HG03045 (cell line): ENCODE measurements around the gene LDHA.

Source experiments
- ATAC-seq: cut with Tn5 transposase; IDR thresholded peaks from one replicate; pipeline ENCODE4 v1.9.1; 2021; ENCODE audit warnings: mild to moderate bottlenecking, moderate library complexity; ENCODE audit not compliant: unreplicated experiment

Gene LDHA

DNA sequence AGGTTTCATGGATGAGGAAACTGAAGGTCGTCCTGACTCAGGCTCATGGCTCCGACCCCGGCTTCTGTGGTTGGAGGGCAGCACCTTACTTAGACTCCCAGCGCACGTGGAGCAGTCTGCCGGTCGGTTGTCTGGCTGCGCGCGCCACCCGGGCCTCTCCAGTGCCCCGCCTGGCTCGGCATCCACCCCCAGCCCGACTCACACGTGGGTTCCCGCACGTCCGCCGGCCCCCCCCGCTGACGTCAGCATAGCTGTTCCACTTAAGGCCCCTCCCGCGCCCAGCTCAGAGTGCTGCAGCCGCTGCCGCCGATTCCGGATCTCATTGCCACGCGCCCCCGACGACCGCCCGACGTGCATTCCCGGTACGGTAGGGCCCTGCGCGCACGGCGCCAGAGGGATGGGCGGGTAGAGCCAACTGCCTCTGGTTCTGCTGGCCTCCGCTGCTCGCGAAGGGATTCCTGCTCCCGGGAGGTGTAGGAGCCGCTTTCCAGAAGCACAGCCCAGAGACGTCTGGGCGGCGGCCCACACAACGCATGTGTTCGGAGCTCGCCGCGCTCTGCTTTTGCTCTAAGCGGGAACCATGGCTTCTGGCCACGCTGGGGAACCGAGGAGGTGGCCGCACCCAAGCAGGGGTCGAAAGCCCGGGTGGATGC lies at the start of gene LDHA:
Gene LDHA, plus strand, starts transcription at position 289 of the 653 bp plus-strand sequence. CDS start 2,280 bp downstream, outside the sequence.
- peak; percentile 70 for ATAC-seq

DNA sequence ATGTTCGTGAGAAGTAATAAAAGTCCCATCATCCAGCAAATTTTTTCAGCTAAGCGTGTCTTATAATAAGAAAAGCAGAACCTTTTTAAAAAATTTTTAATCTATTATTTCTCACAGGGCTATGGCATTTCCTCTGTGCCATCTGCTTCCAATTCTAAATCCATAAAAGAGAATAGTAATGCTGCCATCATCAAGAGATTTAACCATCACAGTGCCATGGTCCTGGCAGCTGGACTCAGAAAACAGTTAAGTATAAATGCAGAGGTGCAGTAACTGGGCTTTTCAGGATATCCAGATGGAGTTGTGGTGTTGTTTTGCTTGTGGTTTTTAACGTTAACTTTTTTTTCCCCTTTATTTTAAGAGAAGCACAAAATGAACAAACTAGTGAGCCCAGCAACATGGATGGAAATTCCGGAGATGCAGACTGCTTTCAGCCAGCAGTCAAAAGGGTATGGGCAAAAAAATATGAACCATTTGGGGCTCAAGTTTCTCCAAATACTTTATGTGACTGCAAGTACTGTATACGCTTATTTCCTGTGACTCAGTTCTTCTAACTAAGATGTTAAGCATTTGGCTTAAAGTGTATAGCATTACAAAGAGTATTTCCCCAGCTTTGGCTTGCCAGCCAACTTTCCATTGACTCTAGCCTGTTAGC lies 46.8 kb upstream of the LDHA start:
- ATAC-seq = no peak

DNA sequence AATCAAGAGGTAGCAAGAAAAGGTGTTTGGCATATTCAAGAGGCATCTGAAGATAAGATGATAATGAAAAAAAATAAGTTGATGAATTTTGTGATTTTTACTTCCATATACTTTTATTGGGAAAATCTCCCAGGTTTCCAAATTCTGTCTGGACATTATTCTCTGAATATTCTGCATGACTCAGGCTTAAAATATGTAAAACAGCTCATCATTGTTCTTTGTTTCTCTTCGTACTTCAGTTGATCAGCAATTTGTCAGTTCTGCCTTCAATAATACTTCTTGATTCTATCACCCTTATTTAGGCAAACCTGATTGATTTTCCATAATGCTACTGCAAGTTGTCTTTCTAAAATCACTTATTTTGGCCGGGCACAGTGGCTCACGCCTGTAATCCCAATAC lies 41.8 kb upstream of the LDHA start:
- ATAC-seq = no peak

DNA sequence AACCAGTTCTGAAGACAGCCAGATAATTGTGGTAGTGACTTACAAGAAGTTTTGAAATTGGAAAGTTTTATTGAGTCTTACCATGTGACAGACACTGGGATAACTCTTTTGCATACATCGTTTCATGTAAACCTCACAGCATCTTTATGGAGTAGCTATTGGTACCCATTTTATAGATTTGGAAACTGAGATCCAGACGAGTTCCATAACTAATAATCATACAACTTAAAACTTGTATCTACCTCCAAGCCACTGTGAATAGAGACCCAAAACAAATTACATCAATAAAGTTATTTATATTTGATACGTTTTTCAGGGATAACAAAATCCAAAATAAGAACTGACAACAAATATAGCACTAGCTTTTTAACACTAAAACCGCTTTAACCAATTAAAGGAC lies 35.7 kb upstream of the LDHA start:
- no peak for ATAC-seq

DNA sequence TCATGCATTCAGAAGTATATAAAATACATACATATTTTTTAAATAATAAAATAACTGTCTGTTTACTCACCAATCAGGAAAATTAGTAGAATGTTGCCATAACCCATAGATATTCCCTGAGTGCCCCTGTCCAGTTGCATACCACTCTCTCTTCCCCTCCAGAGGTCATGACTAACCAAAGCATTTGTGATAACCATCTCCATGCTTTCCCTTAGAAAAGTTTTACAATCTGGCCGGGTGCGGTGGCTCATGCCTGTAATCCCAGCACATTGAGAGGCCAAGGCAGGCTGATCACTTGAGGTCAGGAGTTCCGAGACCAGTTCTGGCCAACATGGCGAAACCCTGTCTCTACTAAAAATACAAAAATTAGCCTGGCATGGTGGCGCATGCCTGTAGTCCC lies 33.2 kb upstream of the LDHA start:
- ATAC-seq = no peak

DNA sequence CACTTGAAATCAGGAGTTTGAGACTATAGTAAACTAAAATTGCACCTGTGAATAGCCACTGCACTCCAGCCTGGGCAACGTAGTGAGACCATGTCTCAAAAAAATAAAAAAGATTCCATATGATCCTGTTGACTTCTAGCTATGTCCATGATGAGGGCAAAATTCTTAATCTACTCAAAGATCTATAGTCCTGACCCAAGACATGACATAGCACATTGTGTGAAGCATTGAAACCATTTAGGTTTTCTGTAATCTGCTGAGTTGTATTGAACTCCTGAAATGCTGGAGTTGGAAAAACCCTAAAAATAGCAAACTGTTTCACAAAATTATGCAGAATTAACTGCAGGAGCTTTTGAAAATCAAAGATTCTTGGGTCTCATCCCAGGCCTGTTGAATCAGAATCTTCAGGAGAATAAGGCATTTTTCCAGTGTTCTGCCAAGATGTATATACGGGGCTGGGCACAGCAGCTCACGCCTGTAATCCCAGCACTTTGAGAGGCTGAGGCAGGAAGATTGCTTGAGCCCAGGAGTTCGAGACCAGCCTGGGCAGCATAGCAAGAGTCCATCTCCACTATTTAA lies 29.8 kb upstream of the LDHA start:
- ATAC-seq = no peak

DNA sequence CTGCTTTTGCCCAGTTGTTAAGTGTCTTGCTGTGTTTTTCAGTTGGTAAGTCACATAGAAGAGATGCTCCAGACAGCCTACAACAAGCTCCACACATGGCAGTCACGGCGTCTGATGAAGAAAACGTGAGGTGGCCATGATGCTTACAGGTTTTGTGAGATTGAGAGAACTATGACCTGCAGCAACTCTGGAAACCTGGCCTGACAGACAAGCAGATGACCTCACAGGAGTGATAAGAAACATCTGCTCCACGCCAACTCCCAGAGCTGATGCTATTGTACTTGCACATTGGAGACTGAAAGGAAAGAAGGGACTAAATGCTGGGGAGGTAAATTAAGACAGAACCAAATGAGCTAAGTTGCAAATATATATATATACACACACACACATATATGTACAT lies 28.6 kb upstream of the LDHA start:
- ATAC-seq = no peak

DNA sequence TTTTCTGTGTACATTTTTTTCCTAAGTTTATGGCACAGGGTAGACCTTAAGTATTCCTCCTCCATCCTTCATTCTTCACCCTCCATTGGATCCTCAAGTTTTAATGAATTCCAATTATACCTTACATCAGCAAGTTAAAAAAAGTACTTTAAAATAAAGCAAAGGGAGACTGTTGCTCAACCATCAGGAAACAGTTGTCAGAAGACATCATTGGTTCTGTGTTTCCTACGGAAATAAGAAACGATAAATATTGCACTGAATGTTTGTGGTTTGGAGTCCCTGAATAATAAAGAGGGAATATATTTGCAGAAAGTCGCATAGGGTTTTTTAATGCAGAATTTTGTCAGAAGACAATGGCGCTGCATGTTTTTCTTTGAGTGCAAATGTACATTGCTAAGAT lies 28.1 kb upstream of the LDHA start:
- no peak for ATAC-seq

DNA sequence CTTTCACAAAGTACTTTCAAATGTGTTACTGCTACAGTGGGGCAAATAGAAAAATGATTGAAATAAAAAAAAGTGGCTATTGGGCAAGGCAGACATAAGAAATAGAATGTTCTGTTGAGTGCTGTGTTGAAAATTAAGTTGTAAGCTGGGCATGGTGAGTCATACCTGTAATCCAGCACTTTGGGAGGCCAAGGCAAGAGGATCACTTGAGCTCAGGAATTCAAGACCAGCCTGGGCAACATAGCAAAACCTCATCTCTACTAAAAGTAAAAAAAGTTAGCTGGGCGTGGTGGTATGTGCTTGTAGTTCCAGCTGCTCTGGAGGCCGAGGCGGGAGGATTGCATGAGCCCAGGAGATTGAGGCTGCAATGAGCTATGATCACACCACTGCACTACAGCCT lies 26.9 kb upstream of the LDHA start:
- no peak for ATAC-seq

DNA sequence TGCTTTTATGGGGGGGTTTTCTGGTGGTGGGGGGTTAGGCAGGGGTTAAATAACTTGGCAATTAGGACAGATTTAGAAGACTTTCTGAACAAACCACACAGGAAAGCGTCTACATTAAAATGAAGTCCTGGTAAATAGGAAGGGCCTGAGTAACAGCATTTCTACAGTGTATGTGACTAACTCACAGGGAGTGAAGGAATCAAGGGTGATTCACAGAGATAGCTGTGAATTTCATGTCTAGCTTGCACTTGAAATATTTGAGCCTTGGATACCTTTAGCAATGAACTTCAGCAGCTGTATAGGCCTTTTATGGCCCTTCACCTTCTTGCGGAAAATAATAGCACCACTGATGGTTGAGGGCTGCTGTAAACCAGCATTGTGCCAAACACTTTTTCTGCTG lies 26.1 kb upstream of the LDHA start:
- ATAC-seq = no peak

DNA sequence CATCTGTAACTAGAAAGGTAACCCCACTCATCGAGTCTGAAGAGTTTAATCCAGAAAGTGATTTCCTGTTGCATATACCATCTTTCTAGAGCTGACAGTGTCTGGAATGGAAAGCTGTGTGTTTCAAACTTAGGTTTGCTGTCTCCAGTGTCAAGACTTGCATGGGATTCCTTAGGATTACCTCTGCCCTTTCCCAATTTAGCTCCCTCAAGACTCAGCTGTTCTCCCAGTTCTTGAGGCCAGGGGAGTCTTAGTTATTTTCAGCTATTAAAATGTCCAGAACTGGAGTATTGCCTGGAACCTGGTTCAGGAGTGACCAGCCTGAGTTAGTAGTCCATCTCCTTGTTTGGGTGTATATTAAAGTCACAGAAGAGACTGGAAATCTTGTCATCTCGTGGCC lies 25.0 kb upstream of the LDHA start:
- no peak for ATAC-seq

DNA sequence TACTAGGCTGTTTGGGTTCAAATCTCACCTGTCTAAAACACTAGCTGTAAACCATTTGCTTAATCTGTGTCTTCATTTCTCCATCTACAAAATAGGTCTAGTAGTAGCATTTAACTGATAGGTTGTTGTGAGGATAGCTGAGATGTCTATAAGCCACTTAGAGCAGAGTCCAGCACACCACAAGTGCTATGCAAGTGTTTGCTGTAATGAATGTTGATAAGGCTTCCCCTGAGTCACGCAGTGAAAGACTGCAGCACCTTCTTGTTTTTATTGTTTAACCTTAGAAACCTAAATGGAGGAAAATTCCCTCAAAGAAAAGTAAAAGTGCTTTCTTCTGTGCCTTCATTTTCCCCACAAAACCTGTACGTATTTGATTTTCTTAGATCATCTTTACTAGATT lies 23.1 kb upstream of the LDHA start:
- ATAC-seq = no peak

DNA sequence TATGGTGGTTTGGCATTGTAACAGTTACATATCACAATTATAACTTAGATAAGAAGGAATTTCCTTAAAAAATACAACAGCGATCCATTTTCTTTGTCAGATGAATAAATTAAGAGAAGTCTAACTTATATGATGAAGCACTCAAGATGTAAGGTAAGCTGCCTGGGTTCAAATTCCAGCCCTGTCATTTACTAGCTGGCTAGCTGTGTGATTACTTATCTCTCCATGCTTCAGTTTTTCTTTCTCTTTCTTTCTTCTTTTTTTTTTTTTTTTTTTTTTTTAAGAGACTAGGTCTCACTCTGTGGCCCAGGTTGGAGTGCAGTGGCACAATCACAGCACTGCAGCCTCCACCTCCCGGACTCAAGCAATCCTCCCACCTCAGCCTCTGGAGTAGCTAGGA lies 22.2 kb upstream of the LDHA start:
- ATAC-seq = no peak

DNA sequence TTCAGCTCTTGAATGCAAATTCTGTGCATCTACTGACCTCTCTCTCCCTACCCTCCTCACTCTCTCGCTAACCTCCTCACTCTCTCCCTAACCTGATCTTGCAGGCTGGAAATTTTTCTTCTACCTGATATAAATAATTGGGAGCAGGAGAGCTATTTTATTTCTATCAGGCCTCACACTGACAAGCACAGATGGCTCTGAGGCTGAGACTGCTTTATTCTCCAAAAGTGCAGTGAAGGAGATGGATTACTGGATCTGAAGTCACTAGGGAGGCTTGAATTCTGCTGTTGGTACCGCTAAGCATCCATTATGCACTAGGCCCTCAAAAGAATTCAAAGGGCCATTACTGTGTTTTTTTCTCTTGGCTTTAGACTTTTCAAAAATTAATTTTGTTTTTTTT lies 19.4 kb upstream of the LDHA start:
- ATAC-seq = no peak

DNA sequence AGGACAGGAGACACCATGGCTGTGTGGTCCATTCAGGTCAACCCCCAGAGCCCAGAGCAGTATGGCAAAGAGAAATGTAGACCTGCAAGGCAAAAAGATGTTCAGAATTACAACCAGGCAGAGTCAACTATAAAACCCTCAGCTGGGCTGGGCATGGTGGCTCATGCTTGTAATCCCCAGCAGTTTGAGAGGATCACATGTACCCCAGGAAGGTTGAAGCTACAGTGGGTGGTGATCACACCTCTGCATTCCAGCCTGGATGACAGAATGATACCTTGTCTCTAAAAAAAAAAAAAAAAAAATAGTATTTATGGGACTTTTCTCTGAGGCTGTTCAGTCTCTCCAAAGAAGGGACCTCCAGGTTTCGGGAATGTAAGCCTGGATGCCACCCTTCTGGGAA lies 18.4 kb upstream of the LDHA start:
- ATAC-seq = no peak

DNA sequence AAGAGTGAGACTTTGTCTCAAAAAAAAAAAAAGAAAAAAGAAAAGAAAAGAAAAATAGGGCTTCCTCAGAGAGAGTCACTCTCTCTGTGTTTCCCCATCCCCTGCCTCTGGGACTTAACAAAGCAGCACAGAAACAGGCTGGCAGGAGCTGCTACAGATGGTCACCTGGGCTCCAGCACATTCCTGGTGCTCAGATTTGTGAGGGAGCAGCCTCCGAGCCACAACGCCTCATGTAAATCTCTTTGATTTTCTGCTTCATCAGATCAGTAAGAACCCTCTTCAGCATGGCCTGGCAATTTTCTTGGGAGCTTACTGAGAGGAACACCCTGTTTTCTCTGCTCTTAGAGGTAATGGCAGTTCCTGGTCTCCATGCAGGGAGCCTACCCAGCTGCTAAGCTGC lies 15.2 kb upstream of the LDHA start:
- ATAC-seq = no peak

DNA sequence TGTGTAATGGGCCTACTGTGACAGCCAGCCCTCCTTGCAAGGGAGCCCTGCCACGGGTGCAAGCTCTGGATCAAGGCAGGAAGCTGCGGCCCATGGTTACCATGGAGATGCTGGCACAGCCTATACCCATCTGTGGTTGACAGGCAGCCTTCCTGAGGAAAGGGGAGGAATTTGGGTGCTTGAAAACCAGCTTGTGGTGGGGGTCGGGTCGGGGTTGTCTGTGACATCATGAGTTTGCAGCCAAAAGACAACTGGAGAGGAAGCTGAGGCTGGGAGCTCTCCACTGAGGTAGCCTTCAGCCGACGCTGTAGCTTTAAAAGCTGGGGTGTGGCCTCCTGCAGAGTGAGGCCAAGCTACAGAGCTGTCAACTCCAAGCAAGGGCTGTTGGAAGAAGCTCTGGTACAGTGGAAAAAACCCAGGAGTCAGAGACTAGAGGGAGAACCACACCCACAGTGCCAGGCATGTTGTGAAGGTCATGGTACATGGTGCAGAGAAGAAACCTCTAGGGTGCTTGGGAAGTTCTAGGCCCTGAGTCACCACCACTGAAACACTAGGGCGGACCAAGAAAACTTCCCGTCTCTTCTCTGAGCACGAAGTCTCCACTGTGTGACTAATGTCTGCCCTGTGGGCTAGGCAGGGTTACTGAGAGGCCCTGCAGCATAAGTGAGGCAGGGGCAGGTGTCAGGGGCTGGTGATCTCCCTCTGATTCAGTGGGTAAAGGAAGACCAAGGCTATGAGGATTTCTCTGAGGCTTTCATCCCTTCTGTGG lies 10.8 kb upstream of the LDHA start:
- ATAC-seq = peak; percentile 93

DNA sequence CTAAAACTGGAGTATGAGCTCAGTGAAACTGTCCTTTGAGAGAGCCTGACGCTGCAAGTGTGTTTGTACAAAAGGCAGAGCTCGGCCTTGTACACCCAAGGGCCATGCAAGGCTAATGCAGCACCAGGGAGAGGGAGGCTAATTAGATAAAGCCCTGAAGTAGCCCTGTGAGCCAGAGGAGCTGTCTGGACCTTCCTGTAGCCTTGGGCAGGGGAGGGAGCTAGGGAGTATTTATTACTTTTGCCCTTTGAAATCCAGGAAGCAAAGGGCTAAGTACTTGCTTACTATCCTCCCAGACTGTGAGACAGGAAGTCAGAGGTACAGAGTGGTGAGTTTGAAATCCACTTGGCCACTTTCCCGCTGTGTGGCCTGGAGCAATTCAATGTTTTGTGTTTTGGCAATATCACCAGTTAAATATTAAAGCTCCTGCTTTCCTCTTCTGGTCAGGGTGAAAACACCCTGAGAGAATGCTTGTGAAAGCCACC lies 10.2 kb upstream of the LDHA start:
- ATAC-seq = peak; percentile 30

DNA sequence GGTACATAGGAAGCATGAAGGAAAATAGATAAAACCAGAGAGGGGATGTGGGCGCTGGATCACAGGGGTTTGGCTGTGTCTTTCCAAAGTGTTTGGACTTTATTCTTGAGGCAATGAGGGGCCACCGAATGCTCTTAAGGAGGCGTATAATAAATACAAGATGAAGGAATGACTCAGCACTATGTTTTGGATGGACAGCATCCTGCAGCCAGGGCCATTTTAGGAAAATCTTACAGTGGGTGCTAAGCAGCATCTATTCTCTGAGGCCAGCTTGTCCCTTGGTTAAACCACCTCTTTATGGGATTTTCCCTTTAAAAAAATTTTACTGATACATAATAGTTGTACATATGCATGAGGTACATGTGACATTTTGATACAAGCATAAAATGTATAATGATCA lies 4.3 kb upstream of the LDHA start:
- no peak for ATAC-seq

DNA sequence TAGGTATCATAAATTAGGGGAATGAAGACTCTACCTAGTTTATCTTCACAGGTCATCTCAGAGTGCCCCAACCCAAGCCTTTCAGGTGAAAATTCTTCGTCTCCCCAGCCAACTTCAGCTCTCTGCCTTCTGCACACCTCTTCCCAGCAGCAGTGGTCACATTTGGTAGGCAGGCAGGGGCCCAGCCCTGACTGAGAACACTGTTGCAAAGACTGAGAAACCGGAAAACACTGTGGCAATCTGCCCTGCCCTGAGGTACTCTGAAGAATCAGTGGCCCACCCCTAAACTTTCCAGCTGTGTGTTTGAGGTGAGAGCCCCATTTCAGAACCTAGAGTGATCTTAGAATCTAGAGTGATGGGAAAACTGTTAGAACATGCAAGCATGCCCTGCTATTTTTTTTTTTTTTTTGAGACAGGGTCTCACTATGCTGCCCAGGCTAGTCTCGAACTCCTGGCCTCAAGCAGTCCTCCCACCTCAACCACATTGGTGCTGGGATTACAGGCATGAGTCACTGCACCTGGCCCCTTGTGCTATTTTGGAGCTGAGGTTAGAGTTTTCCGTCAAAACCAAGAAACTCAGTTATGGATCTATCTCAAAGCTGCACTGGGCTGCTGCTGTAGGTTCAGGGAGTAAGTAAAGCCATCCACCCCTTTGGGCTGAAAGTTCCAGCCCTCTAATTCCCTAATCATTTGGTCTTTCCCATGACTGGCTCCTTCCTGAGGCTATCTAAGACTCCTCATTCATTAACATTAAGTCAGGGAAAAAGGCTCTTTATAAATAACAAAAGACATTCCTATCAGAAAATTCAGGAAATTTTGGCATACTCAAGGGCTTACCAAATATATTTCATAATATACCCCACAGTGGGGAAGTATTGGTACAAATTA lies 1.7 kb upstream of the LDHA start:
- no peak for ATAC-seq
